GM12878 (cell line): ENCODE data around the gene SCARB1. TPM values are rescaled to one million over a fixed set of nuclear protein-coding genes. Genes with fewer than 3 reads are reported as not detected.

Source experiments
- ATAC-seq: fragments of 200-7000 bp; cut with Tn5 transposase; 3 replicates; pipeline ENCODE4 v1.9.1; 2020; ENCODE audit warnings: mild to moderate bottlenecking, moderate library complexity
- BruUV-seq: library from RNA; stranded (reverse); fragments of 400-500 nt; replicated peaks from 2 replicates; lab custom pipeline; 2021; lab: Mats Ljungman, UMichigan
- CTCF ChIA-PET: fragments of 300-600 bp; sonication (Branson Sonifier 250); formaldehyde crosslinking; extraction: SDS; loops from one replicate; lab custom pipeline; 2021; ENCODE audit warnings: inconsistent platforms; lab: Yijun Ruan, JAX
- POLR2A ChIA-PET: fragments of 350-600 bp; formaldehyde crosslinking; extraction: SDS; loops from one replicate; lab custom pipeline; 2021; ENCODE audit warnings: inconsistent platforms; lab: Charles Lee
- RAD21 ChIA-PET: fragments of 300-600 bp; sonication (Branson Sonifier 250); formaldehyde crosslinking; loops from one replicate; lab custom pipeline; 2023; ENCODE audit warnings: antibody characterized with exemption; ENCODE audit not compliant: unreplicated experiment; lab: Charles Lee
- SMC1A ChIA-PET: fragments of 300-600 bp; sonication (Branson Sonifier 250); formaldehyde crosslinking; loops from one replicate; lab custom pipeline; 2023; ENCODE audit not compliant: unreplicated experiment, uncharacterized antibody; lab: Charles Lee
- DNase-seq: peaks from one replicate; pipeline ENCODE4 v3.0.0-alpha.2; 2011; ENCODE audit warnings: low read depth, low spot score
- FAIRE-seq: peaks from 3 replicates; lab custom pipeline; 2011; peaks lifted over from hg19 to GRCh38; lab: Jason Lieb, UNC
- H2AFZ ChIP-seq: 2 replicates; pipeline ENCODE4 v1.6.0; 2011; ENCODE audit warnings: low read depth, low read length, control low read depth; ENCODE audit not compliant: control insufficient read depth
- H3K27ac ChIP-seq: 2 replicates; pipeline ENCODE4 v1.5.1; 2011; ENCODE audit warnings: control low read depth; ENCODE audit not compliant: control insufficient read depth, insufficient read depth
- H3K27me3 ChIP-seq, 2 experiments: replicated peaks in 1 of 2; 2 replicates each; pipeline versions ENCODE4 v1.6.0 to v1.6.1; 2011; ENCODE audit warnings: low read length in 1 of 2; ENCODE audit not compliant: control insufficient read depth in 2 of 2, insufficient read depth in 2 of 2
- H3K36me3 ChIP-seq, 2 experiments: 2 replicates each; pipeline ENCODE4 v1.5.1; 2011; ENCODE audit warnings: low read length in 1 of 2; ENCODE audit not compliant: control insufficient read depth in 2 of 2, insufficient read depth in 2 of 2
- H3K4me1 ChIP-seq: 2 replicates; pipeline ENCODE4 v1.6.1; 2011; ENCODE audit warnings: mild to moderate bottlenecking, low read length, moderate library complexity, mixed read lengths; ENCODE audit not compliant: control insufficient read depth, insufficient read depth
- H3K4me2 ChIP-seq: 2 replicates; pipeline ENCODE4 v1.6.0; 2011; ENCODE audit warnings: control low read depth; ENCODE audit not compliant: control insufficient read depth, insufficient read depth
- H3K4me3 ChIP-seq: fragments of 200-600 bp; sonication (generic); 2 replicates; pipeline ENCODE4 v1.5.1; 2016
- H3K79me2 ChIP-seq: 2 replicates; pipeline ENCODE4 v1.6.0; 2011; ENCODE audit warnings: low read length; ENCODE audit not compliant: control insufficient read depth, insufficient read depth
- H3K9ac ChIP-seq: 2 replicates; pipeline ENCODE4 v1.8.0; 2011; ENCODE audit warnings: low read length, control low read depth, mixed read lengths; ENCODE audit not compliant: control insufficient read depth, insufficient read depth
- H3K9me3 ChIP-seq: replicated peaks from 3 replicates; pipeline ENCODE4 v1.5.1; 2011; ENCODE audit warnings: mild to moderate bottlenecking, low read length; ENCODE audit not compliant: control insufficient read depth, insufficient read depth
- H4K20me1 ChIP-seq: 2 replicates; pipeline ENCODE4 v1.6.0; 2011; ENCODE audit not compliant: control insufficient read depth, insufficient read depth
- CBX5 ChIP-seq: sonication (generic); IDR thresholded peaks from 2 replicates; pipeline ENCODE4 v1.6.1; 2016; ENCODE audit warnings: low read depth, moderate library complexity, mild to moderate bottlenecking, inconsistent platforms
- EGR1 ChIP-seq, 2 experiments: IDR thresholded peaks; 1 replicate in 1 of 2; 2 replicates in 1 of 2; pipeline ENCODE4 v1.6.1; 2011 to 2012; ENCODE audit warnings: low read depth in 2 of 2, low read length in 2 of 2, borderline replicate concordance in 1 of 2, mild to moderate bottlenecking in 1 of 2, moderate library complexity in 1 of 2
- HDAC2 ChIP-seq: fragments of 200-600 bp; sonication (generic); IDR thresholded peaks from 2 replicates; pipeline ENCODE4 v1.6.1; 2017
- IRF5 ChIP-seq: fragments of 450-650 bp; IDR thresholded peaks from 2 replicates; pipeline ENCODE4 v1.6.1; 2017; ENCODE audit warnings: borderline replicate concordance
- NR2C2 ChIP-seq: IDR thresholded peaks from 2 replicates; pipeline ENCODE4 v1.6.1; 2011; ENCODE audit warnings: borderline replicate concordance, low read depth; ENCODE audit not compliant: control insufficient read depth, insufficient read length
- POLR2AphosphoS2 ChIP-seq: IDR thresholded peaks from 2 replicates; pipeline ENCODE4 v1.6.1; 2011; ENCODE audit warnings: low read depth, mild to moderate bottlenecking, low read length, improper control_type of control experiment, moderate library complexity
- POU2F2 ChIP-seq: IDR thresholded peaks from 3 replicates; pipeline ENCODE4 v1.6.1; 2011; ENCODE audit warnings: low read depth, mild to moderate bottlenecking, low read length, borderline replicate concordance
- RCOR1 ChIP-seq: conservative IDR thresholded peaks from 2 replicates; pipeline ENCODE4 v1.6.1; 2012; ENCODE audit warnings: low read depth, low read length, improper control_type of control experiment
- SMC3 ChIP-seq: IDR thresholded peaks from 2 replicates; pipeline ENCODE4 v1.6.1; 2011; ENCODE audit warnings: low read length, improper control_type of control experiment, borderline replicate concordance
- TCF12 ChIP-seq: IDR thresholded peaks from 2 replicates; pipeline ENCODE4 v1.6.1; 2011; ENCODE audit warnings: low read depth, mild to moderate bottlenecking, low read length
- TCF3 ChIP-seq: IDR thresholded peaks from 2 replicates; pipeline ENCODE4 v1.6.1; 2012; ENCODE audit warnings: low read depth, mild to moderate bottlenecking, low read length, borderline replicate concordance; ENCODE audit not compliant: insufficient read depth
- YY1 ChIP-seq: IDR thresholded peaks from 2 replicates; pipeline ENCODE4 v1.6.1; 2011; ENCODE audit warnings: low read depth, mild to moderate bottlenecking, low read length
- ZBTB40 ChIP-seq: fragments of 450-650 bp; IDR thresholded peaks from 2 replicates; pipeline ENCODE4 v1.6.1; 2016; ENCODE audit warnings: mild to moderate bottlenecking, moderate library complexity, borderline replicate concordance
- WGBS: methylation state at CpG from one replicate; pipeline ENCODE4 v1.1.6; 2016; ENCODE audit warnings: low lambda C conversion rate; ENCODE audit not compliant: insufficient replicate concordance, insufficient coverage; ENCODE audit errors: missing lambda C conversion rate; 5-methylcytosine and 5-hydroxymethylcytosine counted together
- in situ Hi-C: fragments of 300-500 bp; cut with MboI; formaldehyde crosslinking; loops from 9 replicates; pipeline ENCODE4 v1.14.3; 2018; ENCODE audit warnings: mixed read lengths
- intact Hi-C: fragments of 100-400 bp; cut with micrococcal nuclease; formaldehyde crosslinking; loops from one replicate; pipeline ENCODE4 v1.14.2; 2022; ENCODE audit not compliant: unreplicated experiment
- polyA plus RNA-seq, 11 experiments: library from polyadenylated mRNA; depleted of rRNA in 4 of 11; unstranded in 6 of 11; stranded (reverse) in 5 of 11; fragments of >200 nt; fragmentation: Nextera tagmentation in 4 of 11; fragmentation: Illumina TruSeq in 1 of 11; extraction: Ambion mirVana in 4 of 11; extraction: Trizol in 1 of 11; gene quantifications; 1 replicate in 1 of 11; 2 replicates in 10 of 11; pipeline versions ENCODE4 v1.2.1 to v1.2.3, GENCODE V29; 2011 to 2016; ENCODE audit warnings: inconsistent platforms in 2 of 11, missing spikeins in 2 of 11, low read depth in 1 of 11
- total RNA-seq, 4 experiments: library from RNA; depleted of rRNA in 3 of 4; stranded (reverse); fragments of >200 nt in 3 of 4; fragmentation: Illumina TruSeq in 1 of 4; extraction: Trizol in 1 of 4; gene quantifications; 2 replicates each; pipeline versions ENCODE4 v1.2.1 to v1.2.3, GENCODE V29; 2013 to 2021
- TF ChIP-seq, protein P1 (sequence below): fragments of 450-650 bp; IDR thresholded peaks from 2 replicates; pipeline ENCODE4 v1.6.1; 2017; ENCODE audit warnings: mild to moderate bottlenecking, moderate library complexity

SCARB1 gene
- total and polyA plus RNA-seq, 10 of the 15 experiments (the other 5 are each of a cell fraction or from before 2014, with no cell fraction given): 0.34 to 104 (median 63.1) TPM

DNA sequence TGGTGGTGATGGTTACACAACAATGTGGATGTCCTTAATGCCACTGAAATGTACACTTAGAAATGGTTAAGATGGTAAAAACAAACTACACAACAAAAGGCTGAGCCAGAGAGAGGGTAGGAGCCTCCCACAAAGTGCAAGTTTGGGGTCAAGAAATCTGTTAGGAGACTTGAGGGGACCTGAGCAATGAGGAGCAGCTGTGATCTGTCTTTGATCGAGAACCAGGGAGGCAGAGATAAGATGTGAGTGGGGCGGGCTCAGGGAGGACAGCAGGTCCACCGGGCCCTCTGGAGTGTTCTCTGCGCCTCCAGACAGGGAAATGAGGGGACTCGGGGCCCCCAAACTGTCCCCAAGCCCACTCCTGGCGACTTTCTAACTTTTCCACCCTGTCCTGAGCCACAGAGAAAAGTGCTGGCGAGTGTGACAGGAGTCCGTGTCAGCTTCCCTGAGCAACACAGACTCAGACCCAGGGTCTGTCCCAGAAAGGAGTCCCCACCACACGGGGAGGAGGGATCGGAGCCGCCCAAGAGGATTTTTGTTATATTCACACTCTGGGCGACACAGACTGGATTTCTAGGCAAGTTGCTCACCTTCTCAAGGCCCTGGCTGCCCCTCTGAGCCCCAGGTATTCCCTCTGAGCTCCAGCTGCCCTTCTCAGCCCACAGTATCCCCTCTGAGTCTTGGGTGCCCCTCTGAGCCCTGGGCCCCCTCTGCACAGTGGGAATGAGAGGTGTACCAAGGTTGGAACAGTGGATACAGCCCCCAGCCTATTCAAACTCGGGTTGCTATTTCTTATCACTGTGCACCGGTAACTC, 11.5 kb upstream of the SCARB1 start:
- in situ Hi-C loops: no loop called here
- Histone ChIP-seq H2AFZ (no peak overlapping the region), H3K9ac (no peak overlapping the region)
- TF ChIP-seq IRF5: no peak
- no peak for TF ChIP-seq CBX5
- TF ChIP-seq POLR2AphosphoS2: no peak
- TF ChIP-seq HDAC2: no peak
- TF ChIP-seq, protein P1, sequence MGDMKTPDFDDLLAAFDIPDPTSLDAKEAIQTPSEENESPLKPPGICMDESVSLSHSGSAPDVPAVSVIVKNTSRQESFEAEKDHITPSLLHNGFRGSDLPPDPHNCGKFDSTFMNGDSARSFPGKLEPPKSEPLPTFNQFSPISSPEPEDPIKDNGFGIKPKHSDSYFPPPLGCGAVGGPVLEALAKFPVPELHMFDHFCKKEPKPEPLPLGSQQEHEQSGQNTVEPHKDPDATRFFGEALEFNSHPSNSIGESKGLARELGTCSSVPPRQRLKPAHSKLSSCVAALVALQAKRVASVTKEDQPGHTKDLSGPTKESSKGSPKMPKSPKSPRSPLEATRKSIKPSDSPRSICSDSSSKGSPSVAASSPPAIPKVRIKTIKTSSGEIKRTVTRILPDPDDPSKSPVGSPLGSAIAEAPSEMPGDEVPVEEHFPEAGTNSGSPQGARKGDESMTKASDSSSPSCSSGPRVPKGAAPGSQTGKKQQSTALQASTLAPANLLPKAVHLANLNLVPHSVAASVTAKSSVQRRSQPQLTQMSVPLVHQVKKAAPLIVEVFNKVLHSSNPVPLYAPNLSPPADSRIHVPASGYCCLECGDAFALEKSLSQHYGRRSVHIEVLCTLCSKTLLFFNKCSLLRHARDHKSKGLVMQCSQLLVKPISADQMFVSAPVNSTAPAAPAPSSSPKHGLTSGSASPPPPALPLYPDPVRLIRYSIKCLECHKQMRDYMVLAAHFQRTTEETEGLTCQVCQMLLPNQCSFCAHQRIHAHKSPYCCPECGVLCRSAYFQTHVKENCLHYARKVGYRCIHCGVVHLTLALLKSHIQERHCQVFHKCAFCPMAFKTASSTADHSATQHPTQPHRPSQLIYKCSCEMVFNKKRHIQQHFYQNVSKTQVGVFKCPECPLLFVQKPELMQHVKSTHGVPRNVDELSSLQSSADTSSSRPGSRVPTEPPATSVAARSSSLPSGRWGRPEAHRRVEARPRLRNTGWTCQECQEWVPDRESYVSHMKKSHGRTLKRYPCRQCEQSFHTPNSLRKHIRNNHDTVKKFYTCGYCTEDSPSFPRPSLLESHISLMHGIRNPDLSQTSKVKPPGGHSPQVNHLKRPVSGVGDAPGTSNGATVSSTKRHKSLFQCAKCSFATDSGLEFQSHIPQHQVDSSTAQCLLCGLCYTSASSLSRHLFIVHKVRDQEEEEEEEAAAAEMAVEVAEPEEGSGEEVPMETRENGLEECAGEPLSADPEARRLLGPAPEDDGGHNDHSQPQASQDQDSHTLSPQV: no peak
- no peak for TF ChIP-seq POU2F2
- no peak for TF ChIP-seq EGR1 (IDR thresholded peaks at IDR 0.05; ENCODE audit: borderline replicate concordance in 1 of 2, low read depth in 2 of 2, low read length in 2 of 2)
- no peak for TF ChIP-seq RCOR1
- no peak for TF ChIP-seq TCF3
- no peak for TF ChIP-seq ZBTB40
- no peak for TF ChIP-seq TCF12
- no peak for TF ChIP-seq YY1
- TF ChIP-seq NR2C2: no peak
- TF ChIP-seq SMC3: no peak

More for the DNA sequence above, 11.5 kb upstream of the SCARB1 start:
- ATAC-seq (no peak), DNase-seq (no peak), FAIRE-seq (no peak)
- ChIA-PET SMC1A (interaction anchor here (1.2 to 1.3 kb wide), 2 partner anchors 18 to 30 kb away, joined by 3 read pairs; no protein-coding TSS in a partner anchor), RAD21 (no interaction called here), POLR2A (no interaction called here), CTCF (no interaction called here)
- intact Hi-C loops: no loop called here
- Histone ChIP-seq H3K36me3 (no peaks in the 10 kb centered on the region), H3K4me1 (peaks cover 11% of the 10 kb centered on the region), H3K27ac (no peak overlapping the region), H3K27me3 (no peaks in the 10 kb centered on the region), H3K79me2 (no peaks in the 10 kb centered on the region), H3K4me2 (no peak overlapping the region), H3K9me3 (no peaks in the 10 kb centered on the region), H3K4me3 (no peak overlapping the region), H4K20me1 (no peaks in the 10 kb centered on the region)
- no TSS peak for BruUV-seq
- 89% methylated on average over 13 of the region's 14 CpGs for WGBS
